ENCODE data around the gene AFP. TPM values are rescaled to one million over a fixed set of nuclear protein-coding genes. Genes with fewer than 3 reads are reported as not detected.

Gene AFP
- polyA plus RNA-seq, 3 donors: not detected

DNA sequence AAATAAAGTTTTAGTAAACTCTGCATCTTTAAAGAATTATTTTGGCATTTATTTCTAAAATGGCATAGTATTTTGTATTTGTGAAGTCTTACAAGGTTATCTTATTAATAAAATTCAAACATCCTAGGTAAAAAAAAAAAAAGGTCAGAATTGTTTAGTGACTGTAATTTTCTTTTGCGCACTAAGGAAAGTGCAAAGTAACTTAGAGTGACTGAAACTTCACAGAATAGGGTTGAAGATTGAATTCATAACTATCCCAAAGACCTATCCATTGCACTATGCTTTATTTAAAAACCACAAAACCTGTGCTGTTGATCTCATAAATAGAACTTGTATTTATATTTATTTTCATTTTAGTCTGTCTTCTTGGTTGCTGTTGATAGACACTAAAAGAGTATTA is 31.6 kb upstream of the AFP start:
- no peak overlapping the region for H3K27ac ChIP-seq (ENCODE audit: low read depth in 1 of 2, low read length in 2 of 2)
- no peak overlapping the region for H3K27ac Mint-ChIP-seq
- peaks cover 0 to 1% (median 0%) of the 10 kb centered on the region in 3 donors for H3K27me3 Mint-ChIP-seq (ENCODE audit: low read depth in 3 of 3)
- no peak overlapping the region for H3K9ac ChIP-seq (ENCODE audit: insufficient read depth, low read length, poor library complexity, severe bottlenecking)
- no peaks in the 10 kb centered on the region for H3K9me3 ChIP-seq (replicated peaks in 1 of 2; ENCODE audit: control insufficient read depth in 1 of 2, insufficient read depth in 1 of 2, low read length in 2 of 2)
- H3K4me1 ChIP-seq (ENCODE audit: control insufficient read depth in 1 of 2, insufficient read depth in 2 of 2, low read length in 2 of 2): no peaks in the 10 kb centered on the region
- no peaks in the 10 kb centered on the region for H3K4me1 Mint-ChIP-seq
- H2AFZ ChIP-seq (ENCODE audit: insufficient read depth, low read depth, low read length, poor library complexity, severe bottlenecking): no peak overlapping the region
- DNase-seq: no peak
- no peak overlapping the region for H3K4me3 Mint-ChIP-seq
- WGBS (ENCODE audit: insufficient coverage): no CpG with 5 or more reads among the region's 1 CpG
- no peak overlapping the region for H3K4me2 ChIP-seq (replicated peaks; ENCODE audit: extremely low read depth, low read length, poor library complexity, severe bottlenecking)
- H3K36me3 ChIP-seq (replicated peaks in 1 of 2; ENCODE audit: control insufficient read depth in 1 of 2, insufficient read depth in 2 of 2, low read length in 2 of 2): no peaks in the 10 kb centered on the region
- no peaks in the 10 kb centered on the region for H4K20me1 ChIP-seq (ENCODE audit: insufficient read depth, low read length)
- intact Hi-C loops (cut with micrococcal nuclease): no loop called here
- H3K36me3 Mint-ChIP-seq: no peaks in the 10 kb centered on the region
- no peak overlapping the region for H3K4me3 ChIP-seq (replicated peaks in 1 of 3; ENCODE audit: low read depth in 2 of 3, low read length in 3 of 3)
- peaks cover 0 to 2% (median 0%) of the 10 kb centered on the region in 7 donors for H3K9me3 Mint-ChIP-seq
- H3K27me3 ChIP-seq (ENCODE audit: control insufficient read depth in 2 of 2, insufficient read depth in 2 of 2, low read length in 2 of 2): no peaks in the 10 kb centered on the region
- no peaks in the 10 kb centered on the region for H3K79me2 ChIP-seq (ENCODE audit: insufficient read depth, low read length)
- TF ChIP-seq, protein P1, sequence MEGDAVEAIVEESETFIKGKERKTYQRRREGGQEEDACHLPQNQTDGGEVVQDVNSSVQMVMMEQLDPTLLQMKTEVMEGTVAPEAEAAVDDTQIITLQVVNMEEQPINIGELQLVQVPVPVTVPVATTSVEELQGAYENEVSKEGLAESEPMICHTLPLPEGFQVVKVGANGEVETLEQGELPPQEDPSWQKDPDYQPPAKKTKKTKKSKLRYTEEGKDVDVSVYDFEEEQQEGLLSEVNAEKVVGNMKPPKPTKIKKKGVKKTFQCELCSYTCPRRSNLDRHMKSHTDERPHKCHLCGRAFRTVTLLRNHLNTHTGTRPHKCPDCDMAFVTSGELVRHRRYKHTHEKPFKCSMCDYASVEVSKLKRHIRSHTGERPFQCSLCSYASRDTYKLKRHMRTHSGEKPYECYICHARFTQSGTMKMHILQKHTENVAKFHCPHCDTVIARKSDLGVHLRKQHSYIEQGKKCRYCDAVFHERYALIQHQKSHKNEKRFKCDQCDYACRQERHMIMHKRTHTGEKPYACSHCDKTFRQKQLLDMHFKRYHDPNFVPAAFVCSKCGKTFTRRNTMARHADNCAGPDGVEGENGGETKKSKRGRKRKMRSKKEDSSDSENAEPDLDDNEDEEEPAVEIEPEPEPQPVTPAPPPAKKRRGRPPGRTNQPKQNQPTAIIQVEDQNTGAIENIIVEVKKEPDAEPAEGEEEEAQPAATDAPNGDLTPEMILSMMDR (IDR thresholded peaks at IDR 0.05): no peak

- Histone ChIP-seq H2AFZ (ENCODE audit: insufficient read depth, low read depth, low read length, poor library complexity, severe bottlenecking) (no peak overlapping the region), H3K9me3 (replicated peaks in 1 of 2; ENCODE audit: control insufficient read depth in 1 of 2, insufficient read depth in 1 of 2, low read length in 2 of 2) (no peaks in the 10 kb centered on the region), H3K4me1 (ENCODE audit: control insufficient read depth in 1 of 2, insufficient read depth in 2 of 2, low read length in 2 of 2) (no peaks in the 10 kb centered on the region), H3K27me3 (ENCODE audit: control insufficient read depth in 2 of 2, insufficient read depth in 2 of 2, low read length in 2 of 2) (no peaks in the 10 kb centered on the region), H3K27ac (ENCODE audit: low read depth in 1 of 2, low read length in 2 of 2) (no peak overlapping the region), H3K4me2 (replicated peaks; ENCODE audit: extremely low read depth, low read length, poor library complexity, severe bottlenecking) (no peak overlapping the region), H3K4me3 (replicated peaks in 1 of 3; ENCODE audit: low read depth in 2 of 3, low read length in 3 of 3) (no peak overlapping the region), H3K9ac (ENCODE audit: insufficient read depth, low read length, poor library complexity, severe bottlenecking) (no peak overlapping the region), H3K36me3 (replicated peaks in 1 of 2; ENCODE audit: control insufficient read depth in 1 of 2, insufficient read depth in 2 of 2, low read length in 2 of 2) (no peaks in the 10 kb centered on the region), H3K79me2 (ENCODE audit: insufficient read depth, low read length) (no peaks in the 10 kb centered on the region), H4K20me1 (ENCODE audit: insufficient read depth, low read length) (no peaks in the 10 kb centered on the region)
- intact Hi-C loops (cut with micrococcal nuclease): no loop called here
- Mint-ChIP-seq H3K4me3 (no peak overlapping the region), H3K27ac (no peak overlapping the region), H3K9me3 (peaks cover 0 to 2% (median 0%) of the 10 kb centered on the region in 7 donors), H3K36me3 (no peaks in the 10 kb centered on the region), H3K4me1 (no peaks in the 10 kb centered on the region), H3K27me3 (ENCODE audit: low read depth in 3 of 3) (peaks cover 0 to 1% (median 0%) of the 10 kb centered on the region in 3 donors)
- 80% methylated on average over 1 of the region's 2 CpGs for WGBS (ENCODE audit: insufficient coverage)
- TF ChIP-seq, protein P1 (IDR thresholded peaks at IDR 0.05): no peak
- DNase-seq: no peak
These were observed 30.9 kb upstream of the AFP start for GRCh38 chr4:73405138-73405537.

Measured in CD14-positive monocyte (primary cell).